ENCODE data around the gene ATP5F1D. TPM values are rescaled to one million over a fixed set of nuclear protein-coding genes. Genes with fewer than 3 reads are reported as not detected.

The ATP5F1D gene
- total and polyA plus RNA-seq, 2 of the 13 experiments (the other 11 are each of a cell fraction or from before 2014, with no cell fraction given): 39.4 to 78.7 TPM

- TF ChIP-seq KIAA2018 (CRISPR knock-in tag; IDR thresholded peaks at IDR 0.05; ENCODE audit: borderline replicate concordance) (no peak), HDAC6 (IDR thresholded peaks at IDR 0.05; ENCODE audit: low read depth, low read length) (no peak), USF2 (IDR thresholded peaks at IDR 0.05; ENCODE audit: low read depth, low read length) (no peak), USF2 (CRISPR knock-in tag; IDR thresholded peaks at IDR 0.05; ENCODE audit: borderline replicate concordance) (no peak), KAT7 (CRISPR knock-in tag; IDR thresholded peaks at IDR 0.05; ENCODE audit: borderline replicate concordance) (no peak), HES4 (CRISPR knock-in tag; IDR thresholded peaks at IDR 0.05; ENCODE audit: borderline replicate concordance) (no peak), WIZ (CRISPR knock-in tag; IDR thresholded peaks at IDR 0.05) (no peak), TOPORS (CRISPR knock-in tag; IDR thresholded peaks at IDR 0.05) (no peak)
- TF ChIP-seq, protein P1, sequence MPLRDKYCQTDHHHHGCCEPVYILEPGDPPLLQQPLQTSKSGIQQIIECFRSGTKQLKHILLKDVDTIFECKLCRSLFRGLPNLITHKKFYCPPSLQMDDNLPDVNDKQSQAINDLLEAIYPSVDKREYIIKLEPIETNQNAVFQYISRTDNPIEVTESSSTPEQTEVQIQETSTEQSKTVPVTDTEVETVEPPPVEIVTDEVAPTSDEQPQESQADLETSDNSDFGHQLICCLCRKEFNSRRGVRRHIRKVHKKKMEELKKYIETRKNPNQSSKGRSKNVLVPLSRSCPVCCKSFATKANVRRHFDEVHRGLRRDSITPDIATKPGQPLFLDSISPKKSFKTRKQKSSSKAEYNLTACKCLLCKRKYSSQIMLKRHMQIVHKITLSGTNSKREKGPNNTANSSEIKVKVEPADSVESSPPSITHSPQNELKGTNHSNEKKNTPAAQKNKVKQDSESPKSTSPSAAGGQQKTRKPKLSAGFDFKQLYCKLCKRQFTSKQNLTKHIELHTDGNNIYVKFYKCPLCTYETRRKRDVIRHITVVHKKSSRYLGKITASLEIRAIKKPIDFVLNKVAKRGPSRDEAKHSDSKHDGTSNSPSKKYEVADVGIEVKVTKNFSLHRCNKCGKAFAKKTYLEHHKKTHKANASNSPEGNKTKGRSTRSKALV (CRISPR knock-in tag; IDR thresholded peaks at IDR 0.05): no peak
These were observed 12.3 kb upstream of the ATP5F1D start (continued) for GRCh38 chr19:1229056-1229923.

Data from HepG2 (cell line).